Measurements from ENCODE around the gene HPS5.

Gene HPS5

DNA sequence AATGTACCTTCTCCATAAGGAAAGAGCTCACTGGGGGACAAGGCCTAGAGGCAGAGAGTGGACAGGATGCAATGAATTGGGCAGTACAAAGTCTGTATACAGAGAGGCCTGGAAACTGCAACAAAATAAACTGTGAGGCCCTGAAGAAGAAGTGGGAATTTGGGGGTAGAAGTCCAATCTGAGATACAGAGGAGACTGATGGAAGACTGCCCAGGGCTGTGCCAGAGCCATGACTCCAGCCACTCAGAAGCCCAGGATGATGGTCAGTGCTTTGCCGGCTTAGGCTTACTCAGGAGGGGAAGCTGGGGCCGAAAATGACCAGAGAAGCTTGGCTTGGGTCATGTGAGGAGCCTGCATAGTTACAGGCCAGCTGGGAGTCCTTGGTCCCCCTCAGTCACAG is 91.1 kb downstream of the HPS5 start:
- DNase-seq: no peak

- DNase-seq: no peak
Observed at GRCh38 chr11:18229501-18229900, 92.4 kb downstream of the HPS5 start.

All from fibroblast of skin of right quadriceps (primary cell).